HepG2 (cell line): ENCODE data around the gene CPE. TPM values are rescaled to one million over a fixed set of nuclear protein-coding genes. Genes with fewer than 3 reads are reported as not detected.

Source experiments
- ATAC-seq: fragments of 200-7000 bp; cut with Tn5 transposase; 3 replicates; pipeline ENCODE4 v1.9.1; 2020; ENCODE audit warnings: mild to moderate bottlenecking, moderate library complexity
- BruUV-seq: library from RNA; stranded (reverse); fragments of 400-500 nt; replicated peaks from 2 replicates; lab custom pipeline; 2021; lab: Mats Ljungman, UMichigan
- CTCF ChIA-PET: fragments of 300-600 bp; formaldehyde crosslinking; extraction: SDS; loops from one replicate; lab custom pipeline; 2021; ENCODE audit warnings: low total read pairs, inconsistent platforms, low intra/inter-chr PET ratio; lab: Yijun Ruan, JAX
- POLR2A ChIA-PET: fragments of 350-600 bp; sonication (Branson Sonifier 250); formaldehyde crosslinking; loops from one replicate; lab custom pipeline; 2020; ENCODE audit warnings: antibody characterized with exemption, inconsistent platforms; lab: Yijun Ruan, JAX
- DNase-seq: peaks from one replicate; pipeline ENCODE4 v3.0.0-alpha.2; 2015; ENCODE audit warnings: low spot score
- FAIRE-seq: peaks from 3 replicates; lab custom pipeline; 2011; peaks lifted over from hg19 to GRCh38; lab: Jason Lieb, UNC
- H2AFZ ChIP-seq: one replicate; pipeline ENCODE4 v1.6.1; 2011; ENCODE audit warnings: low read length, inconsistent platforms
- H3K27ac ChIP-seq: fragments of 300-600 bp; 3 replicates; pipeline ENCODE4 v1.8.0; 2011; ENCODE audit warnings: mixed run types, mild to moderate bottlenecking, mixed read lengths, low read length, inconsistent platforms; ENCODE audit not compliant: insufficient read depth; ENCODE audit errors: extremely low read length
- H3K27me3 ChIP-seq, 2 experiments: fragments of 200-600 bp in 1 of 2; 2 replicates in 1 of 2; 3 replicates in 1 of 2; pipeline versions ENCODE4 v1.6.0 to v1.8.0; 2011; ENCODE audit warnings: low read length in 2 of 2, mild to moderate bottlenecking in 2 of 2, moderate library complexity in 2 of 2, inconsistent platforms in 1 of 2; ENCODE audit not compliant: insufficient read depth in 2 of 2, control insufficient read depth in 1 of 2
- H3K36me3 ChIP-seq, 2 experiments: fragments of 200-600 bp in 1 of 2; replicated peaks in 1 of 2; 2 replicates in 1 of 2; 3 replicates in 1 of 2; pipeline versions ENCODE4 v1.5.1 to v1.8.0; 2011; ENCODE audit warnings: low read length in 2 of 2, inconsistent platforms in 1 of 2; ENCODE audit not compliant: insufficient read depth in 2 of 2, control insufficient read depth in 1 of 2
- H3K4me1 ChIP-seq: 2 replicates; pipeline ENCODE4 v1.5.1; 2012; ENCODE audit warnings: low read length, inconsistent platforms; ENCODE audit not compliant: insufficient read depth
- H3K4me2 ChIP-seq: 2 replicates; pipeline ENCODE4 v1.6.0; 2011; ENCODE audit warnings: low read depth, low read length, inconsistent platforms
- H3K4me3 ChIP-seq, 3 experiments: fragments of 200-600 bp in 1 of 3; sonication (generic), shearing (Covaris generic) in 1 of 3; replicated peaks in 1 of 3; 2 replicates each; pipeline ENCODE4 v1.5.1; 2011 to 2016; ENCODE audit warnings: low read length in 3 of 3, inconsistent platforms in 2 of 3, low read depth in 2 of 3, mild to moderate bottlenecking in 2 of 3, control low read depth in 1 of 3, mixed read lengths in 1 of 3; ENCODE audit not compliant: insufficient read depth in 1 of 3
- H3K79me2 ChIP-seq: one replicate; pipeline ENCODE4 v1.6.1; 2011; ENCODE audit warnings: low read length, inconsistent platforms; ENCODE audit not compliant: insufficient read depth
- H3K9ac ChIP-seq: 2 replicates; pipeline ENCODE4 v1.6.0; 2011; ENCODE audit warnings: mild to moderate bottlenecking, low read depth, low read length, inconsistent platforms; ENCODE audit not compliant: insufficient read depth
- H3K9me3 ChIP-seq: 2 replicates; pipeline ENCODE4 v1.5.1; 2012; ENCODE audit warnings: mild to moderate bottlenecking, low read length
- H4K20me1 ChIP-seq: 2 replicates; pipeline ENCODE4 v1.6.0; 2011; ENCODE audit warnings: inconsistent platforms, mild to moderate bottlenecking, low read length, moderate library complexity; ENCODE audit not compliant: insufficient read depth
- CCDC6 ChIP-seq: sonication (generic); formaldehyde crosslinking; IDR thresholded peaks from 2 replicates; pipeline ENCODE4 v1.8.1; 2022; ENCODE audit warnings: mild to moderate bottlenecking, missing genetic modification reagents, moderate library complexity
- FOSL2 ChIP-seq: sonication (generic); formaldehyde crosslinking; IDR thresholded peaks from 2 replicates; pipeline ENCODE4 v1.4.0; 2020; ENCODE audit warnings: missing genetic modification reagents
- KDM3A ChIP-seq: IDR thresholded peaks from 2 replicates; pipeline ENCODE4 v1.6.1; 2018; ENCODE audit warnings: low read depth, missing compliant biosample characterization
- RBAK ChIP-seq: sonication (generic); formaldehyde crosslinking; IDR thresholded peaks from 2 replicates; pipeline ENCODE4 v1.5.1; 2020; ENCODE audit warnings: mild to moderate bottlenecking, missing genetic modification reagents
- ZFP82 ChIP-seq: sonication (generic); formaldehyde crosslinking; IDR thresholded peaks from 2 replicates; pipeline ENCODE4 v1.5.1; 2020; ENCODE audit warnings: mild to moderate bottlenecking, missing genetic modification reagents, borderline replicate concordance
- ZFX ChIP-seq: sonication (generic); formaldehyde crosslinking; IDR thresholded peaks from 2 replicates; pipeline ENCODE4 v1.4.0; 2020; ENCODE audit warnings: mild to moderate bottlenecking, low read depth, missing genetic modification reagents, moderate library complexity
- ZNF264 ChIP-seq: sonication (generic); formaldehyde crosslinking; IDR thresholded peaks from 2 replicates; pipeline ENCODE4 v1.4.0; 2020; ENCODE audit warnings: missing genetic modification reagents
- WGBS: methylation state at CpG from one replicate; pipeline ENCODE4 v1.1.6; 2017; ENCODE audit warnings: low lambda C conversion rate; 5-methylcytosine and 5-hydroxymethylcytosine counted together
- in situ Hi-C: cut with HindIII; loops from 2 replicates; pipeline ENCODE4 v1.10.0; 2017; ENCODE audit warnings: low pct_unique_long_range_greater_than_20kb; ENCODE audit not compliant: extremely low pct_ligation_motif_present
- intact Hi-C: fragments of 100-400 bp; cut with micrococcal nuclease; formaldehyde crosslinking; loops from one replicate; pipeline ENCODE4 v1.10.0; 2022; ENCODE audit not compliant: unreplicated experiment
- polyA plus RNA-seq, 8 experiments: library from polyadenylated mRNA; depleted of rRNA in 3 of 8; stranded (reverse) in 7 of 8; unstranded in 1 of 8; fragments of >200 nt; fragmentation: Illumina TruSeq in 4 of 8; extraction: Trizol in 4 of 8; gene quantifications; 2 replicates each; pipeline versions ENCODE4 v1.2.1 to v1.2.3, GENCODE V29; 2011 to 2016; ENCODE audit warnings: low read depth in 4 of 8, missing spikeins in 1 of 8, mixed read lengths in 1 of 8; ENCODE audit not compliant: insufficient read depth in 1 of 8
- total RNA-seq, 5 experiments: library from RNA; depleted of rRNA; stranded (reverse); fragments of >200 nt; fragmentation: Illumina TruSeq; extraction: Trizol; gene quantifications; 2 replicates each; pipeline ENCODE4 v1.2.3, GENCODE V29; 2016; ENCODE audit warnings: low read depth in 1 of 5

Gene CPE
- total and polyA plus RNA-seq, 2 of the 13 experiments (the other 11 are each of a cell fraction or from before 2014, with no cell fraction given) = 268 to 852 TPM

GRCh38 chr4:165368114-165368513, 10.7 kb upstream of the CPE start:
- no peak for FAIRE-seq
- Histone ChIP-seq H4K20me1 (no peaks in the 10 kb centered on the region), H3K4me1 (peaks cover 85% of the 10 kb centered on the region), H3K36me3 (no peaks in the 10 kb centered on the region), H3K9me3 (no peaks in the 10 kb centered on the region)
- no peak for ATAC-seq
- BruUV-seq = no TSS peak
- 96% methylated on average over 1 of the region's 1 CpG for WGBS
- CTCF ChIA-PET = no interaction called here
- no peak for DNase-seq
- TF ChIP-seq ZFP82 (no peak), ZFX (CRISPR knock-in tag) (no peak), KDM3A (CRISPR knock-in tag) (no peak), RBAK (no peak), ZNF264 (CRISPR knock-in tag) (no peak)
- TF ChIP-seq, all 625 proteins: peak for 0
- Histone ChIP-seq H3K4me2 (no peak overlapping the region; the same call in 1 of the 2 replicates), H3K9ac (no peak overlapping the region), H3K79me2 (no peaks in the 10 kb centered on the region), H3K27ac (peak overlapping the region; percentile 67), H3K4me3 (no peak overlapping the region), H3K27me3 (no peaks in the 10 kb centered on the region), H2AFZ (no peak overlapping the region)
- intact Hi-C loops (no loop called here), in situ Hi-C loops (no loop called here)
- POLR2A ChIA-PET = interaction anchor here (1.2 to 6.9 kb wide), 2 partner anchors 11 to 41 kb away, joined by 3 to 43 read pairs; partner anchors contain the start of genes CPE and MSMO1

GRCh38 chr4:165368567-165368966, 10.2 kb upstream of the CPE start:
- Histone ChIP-seq H4K20me1 (no peaks in the 10 kb centered on the region), H3K27ac (peak overlapping the region; percentile 67), H2AFZ (no peak overlapping the region), H3K9ac (no peak overlapping the region), H3K27me3 (no peaks in the 10 kb centered on the region), H3K9me3 (no peaks in the 10 kb centered on the region), H3K36me3 (no peaks in the 10 kb centered on the region), H3K4me1 (peaks cover 85% of the 10 kb centered on the region), H3K4me2 (no peak overlapping the region), H3K4me3 (no peak overlapping the region), H3K79me2 (no peaks in the 10 kb centered on the region)
- FAIRE-seq (no peak), DNase-seq (peak; percentile 20), ATAC-seq (no peak)
- POLR2A ChIA-PET = interaction anchor here (6.9 kb wide), 1 partner anchor 10 kb away, joined by 43 read pairs; the partner anchor contains the start of gene CPE
- intact Hi-C loops (no loop called here), in situ Hi-C loops (no loop called here)
- WGBS = 88% methylated on average over 1 of the region's 1 CpG
- TF ChIP-seq CCDC6 (CRISPR knock-in tag) = no peak
- peak; percentile 18; the same call in 1 of the 2 replicates for TF ChIP-seq FOSL2 (CRISPR knock-in tag)
- CTCF ChIA-PET = no interaction called here
- no TSS peak for BruUV-seq
